ENCODE measurements around the gene FGF7.
"Not testable (repeated sequence)": the region's sequence is repeated elsewhere in the genome, so short reads cannot be mapped to it uniquely, and the experiment has no call there.

FGF7 gene

DNA sequence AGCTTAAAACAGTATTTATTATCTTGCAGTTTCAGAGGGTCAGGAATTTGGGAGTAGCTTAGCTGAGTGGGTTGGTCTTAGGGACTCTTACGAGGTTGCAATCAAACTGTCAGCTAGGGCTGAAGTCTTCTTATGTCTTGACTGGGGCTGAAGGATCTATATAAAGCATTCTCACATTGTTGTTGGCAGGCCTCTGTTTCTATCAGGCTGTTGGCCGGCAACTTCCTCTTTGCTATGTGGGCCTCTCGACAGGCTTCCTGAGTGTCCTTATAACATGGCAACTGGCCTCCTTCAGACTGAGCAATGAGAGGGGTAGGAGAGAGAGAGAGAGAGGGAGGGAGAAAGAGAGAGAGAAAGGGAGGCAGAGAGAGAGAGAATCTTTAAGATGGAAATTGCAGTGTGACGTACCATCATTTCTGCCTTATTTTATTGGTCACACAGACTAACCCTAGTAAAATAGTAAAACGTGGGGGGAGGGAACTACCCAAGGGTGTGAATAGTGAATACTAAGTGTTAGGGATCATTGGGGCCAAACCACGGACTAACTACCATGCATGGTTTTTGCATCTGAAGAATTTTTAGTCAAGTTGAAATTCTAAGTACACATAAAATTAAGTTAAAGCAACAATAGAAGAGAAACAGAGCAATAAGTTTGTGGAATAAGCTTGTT, 16.1 kb downstream of the FGF7 start:
- FAIRE-seq, result peak; percentile 23
- peak; percentile 1 for DNase-seq (ENCODE audit: insufficient read length, low spot score)

GRCh38 chr15:49439678-49440395, 16.8 kb downstream of the FGF7 start:
- FAIRE-seq, result no peak
- DNase-seq (ENCODE audit: insufficient read length, low spot score), result no peak

GRCh38 chr15:49441356-49441755, 18.3 kb downstream of the FGF7 start:
- no peak for DNase-seq (ENCODE audit: insufficient read length, low spot score)
- FAIRE-seq, result no peak

- DNase-seq (ENCODE audit: insufficient read length, low spot score) (no peak), FAIRE-seq (no peak)
Observed at GRCh38 chr15:49441816-49442215, 18.8 kb downstream of the FGF7 start.

DNA sequence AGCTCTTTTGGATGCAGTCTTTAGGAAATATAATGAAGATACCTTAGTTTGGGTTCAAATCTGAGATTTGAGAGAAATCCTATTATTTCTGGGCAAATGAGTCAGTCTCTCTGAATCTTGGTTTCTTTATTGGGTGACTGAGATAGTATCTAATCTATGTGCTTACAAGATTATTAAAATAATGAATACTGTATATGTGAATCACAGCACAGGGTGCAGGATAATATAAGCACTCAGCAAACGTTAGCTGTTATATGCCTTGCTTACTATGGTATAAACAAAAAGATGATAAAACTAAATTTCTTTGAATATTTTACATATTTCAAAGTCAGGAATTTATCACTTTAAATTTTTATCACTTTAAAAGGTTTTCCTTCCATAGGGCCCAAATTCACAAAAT, 29.6 kb downstream of the FGF7 start:
- DNase-seq (ENCODE audit: insufficient read length, low spot score) (no peak), FAIRE-seq (no peak)

DNA sequence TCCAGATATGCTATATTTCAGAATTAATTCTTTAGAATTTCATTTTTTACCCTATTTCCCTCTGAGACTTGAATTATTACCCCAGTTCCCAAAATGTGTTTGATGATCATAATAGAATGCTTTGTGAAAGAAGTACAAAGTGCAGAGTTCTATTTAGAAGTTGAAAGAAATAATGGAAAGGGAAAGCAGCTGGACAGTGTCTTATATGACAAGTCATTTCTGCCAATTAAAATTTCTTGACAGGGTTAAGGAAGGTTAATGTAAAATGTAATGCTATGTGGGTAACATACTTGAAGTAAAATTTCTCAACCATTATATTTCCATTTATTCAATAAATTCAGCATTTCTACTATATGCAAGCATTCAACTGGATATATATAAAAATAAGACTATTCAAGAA, 33.1 kb downstream of the FGF7 start:
- FAIRE-seq (no peak), DNase-seq (ENCODE audit: insufficient read length, low spot score) (no peak)

- FAIRE-seq (no peak), DNase-seq (ENCODE audit: insufficient read length, low spot score) (no peak)
Observed at GRCh38 chr15:49458145-49458544, 35.1 kb downstream of the FGF7 start.

- DNase-seq (ENCODE audit: insufficient read length, low spot score), result no peak
- no peak for FAIRE-seq
Observed at GRCh38 chr15:49460411-49460941, 37.4 kb downstream of the FGF7 start.

DNA sequence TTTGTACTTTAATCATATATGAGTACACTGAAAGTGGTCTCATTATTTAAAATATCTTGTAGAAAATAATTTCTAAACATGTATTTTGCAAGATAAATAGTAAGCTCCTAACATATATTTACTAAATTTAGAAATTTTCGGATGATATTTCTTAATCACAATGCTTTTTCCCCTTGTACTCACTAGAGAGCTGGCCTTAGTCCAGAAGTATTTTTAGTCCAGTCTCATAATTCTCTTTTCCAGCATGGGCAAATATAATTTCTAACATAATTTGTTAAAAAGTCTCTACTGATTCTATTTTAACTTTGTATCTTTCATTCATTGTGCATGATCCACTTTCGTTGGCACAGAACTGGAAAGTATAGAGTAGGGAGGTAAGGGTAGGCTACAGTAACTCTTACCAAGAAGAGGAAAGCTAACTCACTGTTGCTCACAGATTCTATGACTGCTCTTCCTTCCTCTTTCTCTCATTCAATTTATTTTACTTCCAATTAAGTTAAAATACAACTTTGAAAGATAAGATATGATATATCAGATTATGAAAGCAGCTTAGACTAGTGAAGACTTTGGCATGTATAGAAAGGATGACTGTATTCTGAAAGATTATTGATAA, 39.3 kb downstream of the FGF7 start:
- DNase-seq (ENCODE audit: insufficient read length, low spot score), result no peak
- FAIRE-seq, result no peak

DNA sequence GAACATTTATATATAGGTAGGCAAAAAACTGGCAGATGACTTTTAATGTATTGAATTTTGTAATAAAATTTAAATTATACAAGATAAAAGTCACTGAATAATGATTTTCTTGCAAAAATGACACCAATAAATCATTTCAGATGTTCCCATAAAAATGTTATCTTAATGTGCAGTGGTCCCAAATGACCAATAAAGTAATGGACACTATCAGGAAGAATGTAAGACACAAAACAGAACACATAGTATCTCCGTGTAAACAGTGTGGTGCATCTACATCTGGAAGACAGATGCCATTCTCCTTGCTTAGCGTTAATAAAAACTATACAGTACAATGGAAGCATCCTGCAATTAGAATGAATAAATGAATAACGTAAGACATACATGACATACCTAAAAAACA, 41.5 kb downstream of the FGF7 start:
- DNase-seq (ENCODE audit: insufficient read length, low spot score), result no peak
- FAIRE-seq, result no peak

DNA sequence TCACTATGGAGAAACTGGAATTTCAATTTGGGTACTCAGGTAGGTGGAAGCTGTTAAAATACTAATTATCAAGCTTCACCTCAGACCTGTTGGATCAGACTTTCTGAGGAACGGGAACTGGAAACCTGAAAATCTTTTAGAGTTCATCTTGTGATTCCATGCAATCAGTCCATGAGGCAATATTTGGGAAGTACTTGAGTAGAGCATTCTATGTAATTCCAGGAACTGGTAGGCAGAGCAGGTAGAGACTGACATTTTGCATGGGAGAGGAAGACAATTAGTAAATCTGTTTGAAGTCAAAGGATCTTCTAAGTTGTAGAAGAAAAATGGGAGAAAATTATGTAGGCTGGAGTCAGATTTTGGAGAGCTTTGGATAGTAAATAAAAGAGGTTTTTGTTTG, 43.1 kb downstream of the FGF7 start:
- DNase-seq (ENCODE audit: insufficient read length, low spot score) (no peak), FAIRE-seq (no peak)

GRCh38 chr15:49467746-49468480, 44.9 kb downstream of the FGF7 start:
- no peak for DNase-seq (ENCODE audit: insufficient read length, low spot score)
- FAIRE-seq, result no peak

DNA sequence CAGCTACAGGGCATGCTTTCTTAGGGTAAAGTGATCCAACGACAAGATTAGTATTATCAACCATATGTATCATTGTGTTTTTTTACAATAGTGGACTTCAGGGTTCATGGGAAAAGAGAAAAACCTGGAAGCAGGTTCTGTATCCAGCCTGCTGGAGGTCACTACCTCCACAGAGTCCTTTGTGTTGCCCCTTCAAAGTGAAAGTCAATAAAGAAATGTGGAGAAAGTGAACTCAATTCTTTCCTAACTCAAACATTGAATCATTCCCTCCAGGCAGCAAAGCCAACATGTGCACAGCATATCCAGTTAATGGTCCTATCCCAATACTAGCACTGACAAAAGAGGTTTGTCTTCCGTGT, 45.4 kb downstream of the FGF7 start:
- FAIRE-seq, result no peak
- no peak for DNase-seq (ENCODE audit: insufficient read length, low spot score)

- not testable (repeated sequence) for FAIRE-seq; DNase-seq (ENCODE audit: insufficient read length, low spot score)
Observed at GRCh38 chr15:49471248-49471647, 48.2 kb downstream of the FGF7 start.

- peak; percentile 53 for FAIRE-seq
- no peak for DNase-seq (ENCODE audit: insufficient read length, low spot score)
Observed at GRCh38 chr15:49471733-49472132, 48.7 kb downstream of the FGF7 start.

DNA sequence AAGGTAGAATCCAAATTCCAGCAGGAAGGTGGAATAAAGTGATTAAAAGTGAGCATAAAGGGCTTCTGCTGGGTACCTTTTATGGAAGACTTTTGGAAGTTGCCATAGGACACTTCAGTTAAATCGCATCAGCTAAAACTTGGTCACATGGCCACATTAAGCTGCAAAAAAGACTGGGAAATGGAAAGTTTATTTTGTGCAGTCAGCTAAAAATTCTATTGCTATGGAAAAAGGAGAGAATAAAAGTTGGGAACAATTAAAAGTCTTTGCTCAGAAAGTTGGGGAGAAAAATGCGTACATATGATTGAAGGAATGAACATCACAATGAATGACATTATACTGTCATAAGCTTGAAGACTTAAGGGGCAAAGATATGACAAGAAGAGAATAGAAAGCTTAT, 49.3 kb downstream of the FGF7 start:
- DNase-seq (ENCODE audit: insufficient read length, low spot score) (no peak), FAIRE-seq (peak; percentile 8)

- no peak for FAIRE-seq
- DNase-seq (ENCODE audit: insufficient read length, low spot score), result no peak
Observed at GRCh38 chr15:49473031-49473430, 50.0 kb downstream of the FGF7 start.

- FAIRE-seq; DNase-seq (ENCODE audit: insufficient read length, low spot score): not testable (repeated sequence)
Observed at GRCh38 chr15:49478021-49478420, 55.0 kb downstream of the FGF7 start.

DNA sequence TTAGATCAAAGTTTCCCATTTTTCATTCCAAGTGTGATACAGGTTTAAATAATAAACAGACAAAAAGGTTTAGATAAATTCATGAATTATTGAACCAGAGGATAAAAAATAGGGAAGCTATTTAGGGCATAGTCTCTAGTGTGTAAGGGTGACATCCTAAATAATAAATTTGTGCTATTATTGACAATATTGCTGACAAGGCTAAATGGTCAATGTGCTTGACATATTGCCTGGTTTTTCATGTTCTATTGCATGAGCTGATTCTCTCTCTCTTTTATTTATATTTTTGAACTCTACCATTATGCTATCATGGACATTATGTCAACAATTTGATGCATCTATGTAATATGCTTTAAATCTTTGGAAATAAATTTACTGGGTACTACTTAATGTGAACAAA, 55.9 kb downstream of the FGF7 start:
- not testable (repeated sequence) for FAIRE-seq; DNase-seq (ENCODE audit: insufficient read length, low spot score)

DNA sequence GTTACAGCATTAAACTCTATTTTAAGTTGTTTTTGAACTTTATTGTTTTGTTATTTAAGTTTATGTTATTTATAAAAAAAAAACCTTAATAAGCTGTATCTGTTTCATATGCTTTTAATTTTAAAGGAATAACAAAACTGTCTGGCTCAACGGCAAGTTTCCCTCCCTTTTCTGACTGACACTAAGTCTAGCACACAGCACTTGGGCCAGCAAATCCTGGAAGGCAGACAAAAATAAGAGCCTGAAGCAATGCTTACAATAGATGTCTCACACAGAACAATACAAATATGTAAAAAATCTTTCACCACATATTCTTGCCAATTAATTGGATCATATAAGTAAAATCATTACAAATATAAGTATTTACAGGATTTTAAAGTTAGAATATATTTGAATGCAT, 62.4 kb downstream of the FGF7 start:
- DNase-seq (ENCODE audit: insufficient read length, low spot score); FAIRE-seq: not testable (repeated sequence)

DNA sequence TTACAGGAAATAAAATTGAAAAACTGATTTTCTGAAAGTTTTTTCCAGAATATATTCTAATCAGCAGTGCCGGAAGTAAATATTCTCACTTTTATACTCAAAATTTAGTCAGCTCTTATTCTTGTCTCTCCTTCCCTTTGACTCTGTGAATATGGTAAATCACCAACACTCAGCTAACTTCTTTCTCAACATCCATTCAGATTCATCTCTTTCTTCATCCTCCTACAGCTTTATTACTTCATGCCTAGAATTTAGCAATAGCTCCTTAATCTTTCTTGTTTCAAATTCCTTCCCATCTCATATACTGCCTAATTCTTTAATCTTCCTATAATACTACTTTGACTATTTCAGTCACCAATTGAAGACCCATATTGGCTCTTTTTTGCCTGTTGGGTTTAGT, 67.9 kb downstream of the FGF7 start:
- DNase-seq (ENCODE audit: insufficient read length, low spot score) (no peak), FAIRE-seq (no peak)

All from GM19239 (cell line).